GM18870 (cell line): ENCODE results near the gene MED23.
A peak's percentile ranks its signal among the peaks of the same experiment; 100 is the strongest.

Source experiments
- ATAC-seq: cut with Tn5 transposase; IDR thresholded peaks from one replicate; pipeline ENCODE4 v1.9.1; 2021; ENCODE audit warnings: moderate library complexity; ENCODE audit not compliant: unreplicated experiment

Gene MED23

DNA sequence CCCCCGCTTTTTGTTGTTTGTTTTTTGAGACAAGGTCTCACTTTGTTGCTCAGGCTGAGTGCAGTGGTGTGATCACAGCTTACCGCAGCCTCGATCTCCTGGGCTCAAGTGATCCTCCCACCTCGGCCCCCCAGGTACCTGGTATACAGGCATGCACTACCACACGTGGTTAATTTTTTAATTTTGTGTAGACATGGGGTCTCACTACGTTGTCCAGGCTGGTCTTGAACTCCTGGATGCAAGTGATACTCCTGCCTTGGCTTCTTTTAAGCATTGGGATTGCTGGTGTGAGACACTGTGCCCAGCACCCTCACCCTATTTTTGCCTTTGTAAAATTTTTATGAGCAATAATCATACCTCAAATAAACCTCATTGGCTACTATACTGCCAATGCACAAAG lies 14.5 kb upstream of the MED23 start:
- no peak for ATAC-seq

DNA sequence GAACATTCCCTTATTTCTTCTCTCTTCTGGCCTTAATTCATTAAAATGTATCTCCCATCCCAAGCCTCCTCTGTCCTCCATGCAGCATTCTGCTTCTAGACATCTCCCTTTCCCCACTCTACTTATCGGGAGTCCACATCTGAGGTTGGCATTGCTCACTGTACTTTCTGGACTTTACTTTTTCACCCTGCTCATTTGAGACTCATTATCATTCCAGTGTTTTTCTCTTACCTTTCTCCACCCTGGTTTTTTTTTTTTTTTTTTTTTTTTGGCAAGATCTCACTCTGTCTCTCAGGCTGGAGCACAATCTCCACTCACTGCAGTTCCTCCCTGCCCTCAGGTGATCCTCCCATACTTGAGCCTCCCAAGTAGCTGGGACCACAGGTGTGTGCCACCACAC lies 13.5 kb upstream of the MED23 start:
- no peak for ATAC-seq

DNA sequence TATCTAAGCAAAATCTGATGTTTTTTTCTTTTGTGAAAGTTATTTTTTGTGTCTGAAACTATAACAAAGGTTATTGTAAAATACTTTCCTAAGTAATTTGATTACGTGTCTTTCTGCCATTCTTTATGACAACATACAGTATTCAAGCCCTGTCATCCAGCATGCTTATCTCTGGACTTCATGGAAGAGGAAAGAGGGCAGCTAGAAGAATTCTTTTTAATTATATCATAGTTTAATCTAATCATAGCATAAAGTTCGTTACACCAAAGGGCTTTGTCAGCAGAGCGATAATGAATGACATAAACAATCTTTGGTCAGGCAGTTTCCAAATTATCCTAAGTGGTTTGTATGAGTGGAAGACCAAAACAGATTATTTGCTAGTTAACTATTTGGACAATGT lies 12.5 kb upstream of the MED23 start:
- ATAC-seq = no peak

DNA sequence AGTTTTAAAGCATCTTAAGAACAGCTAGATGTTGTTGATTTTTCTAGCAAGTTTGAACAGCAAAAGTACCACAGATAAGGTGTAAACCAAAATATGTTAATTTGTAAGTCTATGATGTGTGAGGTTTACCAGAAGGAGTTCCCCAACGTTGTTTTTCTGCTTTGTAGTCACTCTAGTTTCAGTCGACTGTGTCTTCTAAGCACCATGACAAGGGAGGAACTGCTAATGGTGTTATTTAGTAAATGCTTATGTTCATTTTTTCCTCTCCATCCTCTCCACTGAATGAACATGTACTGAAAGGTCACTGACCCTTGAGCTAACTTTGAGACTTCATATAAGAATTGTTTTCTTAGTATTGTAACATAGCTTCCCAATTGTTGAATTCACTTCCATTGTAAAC lies 12.1 kb upstream of the MED23 start:
- ATAC-seq = no peak

DNA sequence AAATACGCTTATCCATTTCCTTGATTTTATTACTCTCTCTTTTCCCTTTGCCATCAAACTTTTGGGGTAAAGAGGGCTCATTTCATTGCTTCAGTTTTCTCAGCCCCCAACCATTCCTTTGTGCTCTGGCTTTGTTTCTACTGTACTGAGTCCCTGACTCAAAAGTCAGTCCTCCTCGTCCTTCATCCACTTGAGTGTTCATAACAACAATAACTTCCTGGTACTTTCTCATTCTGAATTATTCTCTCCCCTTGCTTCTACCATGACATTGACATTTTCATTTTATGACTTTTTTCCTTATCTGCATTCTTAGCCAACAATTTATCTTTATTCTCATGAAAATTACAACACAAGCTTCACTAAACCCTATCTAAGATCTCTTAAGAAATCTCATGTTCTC lies 10.0 kb upstream of the MED23 start:
- ATAC-seq = no peak

DNA sequence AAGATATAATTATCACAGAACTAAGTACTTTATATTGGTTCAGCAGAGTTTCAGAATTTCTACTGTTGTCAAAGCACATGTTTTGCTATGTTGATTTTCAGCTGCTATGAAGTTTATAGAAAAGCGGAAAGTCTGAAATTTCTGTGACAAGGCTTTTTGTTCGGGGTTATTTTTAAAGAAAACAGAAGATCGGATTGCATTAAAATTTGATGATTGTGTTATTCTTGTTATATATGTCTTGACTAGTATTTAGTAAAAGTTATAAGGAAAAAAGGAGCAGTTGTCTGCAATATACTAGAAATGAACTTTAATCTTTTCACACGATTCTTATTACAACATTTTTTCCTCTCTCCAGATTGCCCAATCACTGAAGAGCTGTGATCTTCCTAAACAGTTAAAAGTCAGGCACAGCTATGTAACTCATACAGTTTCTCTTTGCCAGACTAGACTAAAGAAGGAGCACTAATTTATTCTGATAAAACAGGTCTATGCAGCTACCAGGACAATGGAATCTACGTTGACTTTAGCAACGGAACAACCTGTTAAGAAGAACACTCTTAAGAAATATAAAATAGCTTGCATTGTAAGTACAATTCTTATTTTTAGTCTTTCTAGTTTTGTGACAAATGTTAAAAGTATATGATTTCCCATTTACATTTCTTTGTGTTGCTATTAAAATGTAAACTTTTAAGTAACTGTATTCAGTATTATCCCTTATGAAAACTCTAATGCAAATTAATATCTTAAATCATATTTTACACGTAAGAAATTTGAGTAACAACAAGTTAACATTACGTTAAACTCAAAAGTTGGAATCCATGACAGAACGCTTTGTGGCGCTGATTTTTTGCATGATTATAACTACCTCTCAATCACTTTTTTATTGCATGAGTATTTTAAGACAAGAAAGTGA lies 9.1 kb upstream of the MED23 start, which contains the start of gene ENPP3:
ENPP3 (plus strand) TSS at position 423 of the 913 bp plus-strand sequence; CDS start at position 506, 83 bp downstream.
- no peak for ATAC-seq

DNA sequence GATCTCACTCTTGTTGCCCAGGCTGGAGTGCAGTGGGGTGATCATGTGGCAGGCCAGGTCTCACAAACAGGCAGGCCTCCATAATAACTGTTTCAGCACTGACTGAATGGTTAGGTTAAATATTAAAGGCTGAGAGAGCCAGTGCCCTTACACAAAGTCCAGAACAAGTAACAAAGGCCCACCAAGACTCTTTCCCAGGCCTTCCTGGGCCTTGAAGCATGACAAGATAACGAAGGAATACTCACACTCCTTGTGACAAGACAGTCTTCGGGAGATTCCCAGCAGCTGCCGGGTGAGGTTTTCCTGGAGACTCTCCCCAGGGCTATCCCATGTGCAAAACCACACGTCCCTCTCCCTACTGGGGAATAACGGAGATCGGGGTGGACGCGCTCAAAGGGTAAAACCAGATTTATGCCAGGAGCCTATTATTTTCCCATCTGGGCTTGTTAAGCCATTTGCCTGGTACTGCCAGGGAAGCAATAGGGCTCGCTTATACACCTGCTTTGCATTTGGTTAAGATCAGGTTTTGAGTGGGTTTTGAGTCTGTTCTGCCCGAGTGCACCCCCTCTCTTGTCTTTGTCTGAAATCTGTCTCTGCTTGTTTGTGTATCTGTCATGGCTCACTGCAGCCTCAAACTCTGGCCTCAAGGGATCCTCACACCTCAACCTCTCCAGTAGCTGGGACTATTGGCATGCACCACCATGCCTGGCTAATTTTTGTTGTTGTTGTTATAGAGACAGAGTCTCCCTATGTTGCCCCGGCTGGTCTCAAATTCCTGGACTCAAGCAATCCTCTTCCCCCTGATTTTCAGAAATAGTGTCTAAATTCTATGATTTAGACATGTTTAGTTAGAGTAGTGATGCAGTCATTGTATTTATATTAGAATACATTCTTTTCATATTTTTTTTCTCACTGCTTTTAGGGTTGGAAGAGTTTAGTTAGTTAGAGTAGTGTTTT lies 7.6 kb upstream of the MED23 start:
- peak; percentile 84 for ATAC-seq

DNA sequence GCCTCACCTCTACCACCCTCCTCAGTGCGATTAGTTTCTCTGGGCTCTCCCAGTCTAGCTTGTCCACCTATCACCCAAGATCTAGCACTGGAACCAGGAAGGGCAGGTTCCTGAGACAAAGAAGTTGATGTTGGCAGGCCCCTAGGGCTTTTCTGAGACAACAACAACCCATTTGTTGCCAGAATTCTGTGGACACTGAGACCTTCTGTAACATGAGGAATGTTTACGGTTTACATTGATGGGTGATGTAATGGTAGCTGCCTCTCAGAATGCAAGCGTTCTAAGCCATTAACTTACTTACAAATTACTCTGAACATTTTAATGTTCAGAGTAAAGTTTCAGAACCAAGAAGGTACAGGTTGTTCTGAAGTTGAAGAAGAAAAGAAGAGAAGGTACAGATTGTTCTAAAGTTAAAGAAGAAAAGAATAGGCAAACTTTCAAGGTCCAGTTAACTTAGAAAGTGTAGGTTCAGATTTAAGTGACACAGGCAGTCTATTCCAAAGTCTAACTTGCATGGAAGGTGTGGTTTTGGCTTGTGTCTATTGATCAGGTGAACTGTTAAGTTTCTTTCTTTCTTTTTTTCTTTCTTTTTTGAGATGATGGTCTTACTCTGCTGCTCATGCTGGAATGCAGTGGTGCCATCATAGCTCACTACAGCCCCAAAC lies 3.7 kb upstream of the MED23 start:
- ATAC-seq = no peak

DNA sequence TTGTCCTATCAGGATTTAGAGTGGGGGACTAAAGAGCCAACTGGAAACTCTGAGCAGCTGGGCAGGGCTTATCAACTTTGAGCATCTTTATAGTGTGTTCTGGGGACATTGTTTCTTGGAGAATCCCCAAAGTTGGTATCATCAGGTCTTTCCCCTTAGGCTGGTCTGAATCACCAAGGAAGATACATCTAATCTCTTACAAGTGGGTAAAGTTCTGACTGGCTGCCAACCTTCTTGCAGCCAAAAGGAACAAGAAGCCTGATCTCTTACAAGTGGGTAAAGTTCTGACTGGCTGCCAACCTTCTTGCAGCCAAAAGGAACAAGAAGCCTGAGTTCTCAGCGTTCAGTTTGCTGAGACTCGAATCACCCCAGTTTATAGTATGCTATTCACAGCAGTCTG lies 1.6 kb upstream of the MED23 start:
- ATAC-seq = no peak

DNA sequence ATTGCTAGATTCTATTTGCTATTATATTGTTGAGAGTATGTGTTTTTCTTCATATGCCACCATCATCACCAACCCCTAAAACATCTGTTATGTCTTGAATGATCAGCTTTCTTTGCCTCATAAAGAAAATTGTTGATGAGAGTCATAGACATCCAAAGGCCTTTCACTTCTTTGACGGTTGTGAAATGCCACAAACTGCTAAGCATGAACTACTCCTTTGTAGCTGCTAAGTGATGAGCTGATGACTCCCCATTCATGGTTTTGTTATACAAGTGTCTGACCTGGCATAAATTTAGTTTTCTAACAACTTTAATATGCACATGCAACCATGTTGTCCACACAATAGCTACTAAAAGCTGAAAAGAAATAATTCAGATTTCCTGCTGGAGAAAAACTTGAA lies 684 bp upstream of the MED23 start:
- no peak for ATAC-seq

DNA sequence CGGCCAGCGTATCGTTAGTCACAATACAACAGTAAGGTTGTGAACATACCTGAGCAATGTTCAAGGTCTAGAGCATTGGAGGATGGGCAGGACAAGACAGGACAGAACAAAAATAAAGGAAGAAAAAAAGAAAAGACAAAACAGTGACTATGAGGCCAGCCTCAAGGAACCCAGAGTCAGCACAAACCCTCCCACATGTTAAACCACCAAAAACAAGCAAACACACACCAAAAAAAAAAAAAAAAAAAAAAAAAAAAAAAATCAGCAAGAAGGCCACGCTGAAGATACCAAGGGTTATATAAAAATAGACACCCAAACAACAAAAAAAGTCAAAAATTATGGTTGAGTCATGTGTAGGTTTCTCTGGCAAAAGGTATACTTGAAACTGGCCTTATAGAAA lies 12.8 kb downstream of the MED23 start:
- ATAC-seq = no peak

DNA sequence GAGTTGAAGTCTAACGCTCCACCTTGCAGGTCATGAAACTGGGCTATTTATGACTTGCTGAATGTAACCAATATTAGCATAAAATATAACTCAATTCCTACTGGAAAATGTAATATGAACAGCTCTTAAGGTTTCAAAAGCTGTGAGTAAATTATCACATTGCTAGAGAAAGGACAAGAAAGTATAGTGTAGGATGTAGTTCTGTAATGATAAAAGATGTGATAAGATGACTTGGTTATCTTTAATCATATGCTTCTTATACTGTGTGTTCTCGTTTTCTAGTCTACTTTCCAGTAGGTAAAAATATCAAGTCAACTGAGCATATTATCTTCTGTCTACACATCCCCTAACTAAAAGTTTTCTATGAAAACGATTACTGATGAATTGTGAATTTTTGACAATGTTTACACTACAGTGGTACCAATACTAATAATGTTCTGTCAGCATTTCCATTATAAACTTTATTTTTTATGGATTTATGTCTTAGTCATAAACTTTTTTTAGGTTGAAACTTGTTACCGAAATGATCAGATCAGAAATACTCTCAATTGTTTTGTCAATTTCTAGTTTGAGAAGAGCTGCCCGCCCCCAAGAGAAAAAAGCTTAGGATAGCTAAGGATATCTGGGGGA lies 14.6 kb downstream of the MED23 start:
- no peak for ATAC-seq

DNA sequence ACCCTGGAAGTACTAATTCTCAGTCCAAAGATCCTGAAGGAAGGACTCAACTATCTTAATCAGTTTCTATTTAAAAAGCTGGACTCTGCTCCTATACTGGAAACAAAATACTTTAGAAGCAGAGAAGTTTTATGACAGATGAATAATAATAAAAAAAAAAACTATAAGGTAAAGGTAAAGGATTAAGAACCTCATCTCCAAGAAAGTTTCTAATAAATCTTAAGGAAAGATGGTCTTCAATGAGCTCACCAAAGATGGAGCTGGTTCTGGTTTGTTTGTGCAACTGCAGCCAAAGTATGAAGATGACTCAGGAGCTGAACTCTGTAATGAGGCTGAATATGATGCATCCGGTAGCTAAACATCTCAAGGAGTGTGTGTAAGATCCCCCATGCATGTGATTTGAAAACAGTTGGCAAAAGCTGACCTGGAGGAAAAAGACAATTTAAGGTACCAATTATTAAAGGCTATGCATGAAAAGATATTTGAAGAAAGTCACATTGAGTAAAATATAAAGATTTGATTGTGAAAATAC lies 25.2 kb downstream of the MED23 start:
- ATAC-seq = no peak

DNA sequence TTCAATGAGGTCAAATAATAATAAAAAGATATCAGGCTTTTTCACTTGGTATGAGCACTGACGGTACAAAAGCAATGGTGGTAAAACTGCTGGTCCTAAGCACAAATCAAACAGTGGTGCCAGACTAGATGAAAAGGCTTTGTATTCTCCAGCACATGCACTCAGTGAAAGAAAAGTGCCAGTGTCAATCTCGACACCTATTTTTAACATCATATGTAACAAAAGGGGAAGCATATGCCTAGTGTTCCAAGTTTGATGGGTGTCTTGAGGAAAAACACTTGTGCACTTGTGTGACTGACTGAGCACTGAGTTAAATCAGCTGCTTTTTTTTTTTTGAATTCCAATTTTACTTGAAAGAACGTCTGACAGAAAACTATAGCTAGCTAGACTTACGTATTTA lies 27.3 kb downstream of the MED23 start:
- no peak for ATAC-seq

DNA sequence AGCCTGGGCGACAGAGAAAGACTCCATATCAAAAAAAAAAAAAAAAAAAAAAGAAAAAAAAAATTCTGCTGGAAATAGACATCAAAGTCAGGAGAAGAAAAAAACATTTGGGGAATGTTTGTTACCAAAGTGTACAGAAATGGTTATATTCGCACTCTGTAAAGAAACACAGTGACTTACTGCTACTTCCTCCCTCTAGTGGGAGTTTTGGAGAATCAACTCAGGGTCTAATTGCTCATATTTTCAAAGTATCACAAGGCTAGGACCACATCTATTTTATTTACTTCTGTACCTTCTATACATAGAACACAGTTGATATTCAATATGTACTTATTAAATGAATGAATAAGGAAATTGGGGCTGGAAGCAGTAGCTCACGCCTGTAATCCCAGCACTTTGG lies 30.6 kb downstream of the MED23 start:
- ATAC-seq = no peak

DNA sequence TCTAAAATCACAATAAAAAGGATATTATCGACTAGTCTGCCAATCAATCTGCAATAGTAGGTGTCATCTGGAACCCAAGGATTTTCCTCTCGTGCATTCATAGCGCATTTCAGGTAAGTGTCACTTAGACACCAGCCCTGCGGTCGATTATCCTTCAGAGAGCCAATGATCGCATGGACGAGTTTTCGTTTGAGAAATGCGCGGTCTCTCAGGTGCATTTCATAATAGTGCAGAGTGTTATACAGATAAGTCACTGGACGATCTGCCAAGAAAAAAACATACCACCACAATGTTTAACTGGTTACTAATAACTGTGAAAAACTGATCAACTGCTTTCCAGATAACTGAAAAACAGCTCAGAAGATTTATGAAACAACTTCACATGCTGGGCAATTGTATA lies 34.0 kb downstream of the MED23 start:
- no peak for ATAC-seq

DNA sequence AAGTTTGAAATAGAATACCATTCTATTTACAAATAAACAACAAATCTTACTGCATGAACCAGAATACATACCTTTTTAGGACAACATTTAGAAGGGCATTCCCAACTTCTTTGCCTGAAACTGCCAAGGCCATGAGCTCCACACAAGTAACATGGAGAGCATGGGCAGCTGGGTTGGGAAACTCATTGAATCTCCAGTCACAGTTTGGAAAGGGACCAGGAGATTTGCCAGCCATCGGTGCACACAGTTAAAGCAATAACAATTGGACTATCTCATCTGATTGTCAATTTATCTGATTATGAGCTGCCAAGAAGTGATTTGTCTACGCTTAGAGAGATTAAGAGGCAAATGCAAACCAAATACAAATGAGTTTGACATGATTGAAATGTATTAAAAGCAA lies 35.1 kb downstream of the MED23 start:
- ATAC-seq = no peak

DNA sequence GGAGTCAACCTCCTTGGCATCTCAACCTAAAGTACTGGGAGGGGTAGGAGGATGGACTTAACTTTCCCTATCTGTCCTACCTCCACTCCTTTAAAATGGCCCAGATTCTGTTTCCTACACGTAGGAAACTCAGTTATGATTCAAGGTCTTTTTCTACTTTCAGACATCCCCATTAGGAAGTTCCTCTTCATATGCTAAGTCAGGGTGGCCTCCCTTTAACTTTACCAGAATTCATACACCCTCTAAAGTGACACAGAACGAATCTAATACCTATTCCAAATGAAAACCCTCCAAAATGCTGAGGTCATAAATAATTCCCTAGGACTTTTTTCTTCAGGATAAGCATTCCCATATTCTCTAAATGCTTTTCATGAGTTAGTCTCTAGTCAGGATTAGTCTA lies 39.4 kb downstream of the MED23 start:
- no peak for ATAC-seq

DNA sequence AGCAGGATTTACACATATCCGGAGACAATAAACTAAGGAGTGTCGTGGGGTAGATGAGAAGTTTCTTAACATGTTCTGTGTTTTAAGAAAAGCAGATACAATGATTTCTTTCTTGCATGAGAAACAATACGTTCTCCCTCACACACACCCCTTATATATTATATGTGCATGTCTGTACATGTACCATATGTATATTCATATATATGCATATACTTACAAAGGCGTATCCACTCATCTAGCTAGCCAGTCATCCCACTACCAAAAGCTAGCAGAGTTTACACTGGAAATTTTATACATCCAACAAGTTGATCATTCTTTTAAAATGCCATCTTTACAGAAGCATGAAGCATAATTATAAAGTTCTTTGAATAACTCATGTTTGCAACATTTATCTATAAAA lies 40.1 kb downstream of the MED23 start:
- ATAC-seq = no peak

DNA sequence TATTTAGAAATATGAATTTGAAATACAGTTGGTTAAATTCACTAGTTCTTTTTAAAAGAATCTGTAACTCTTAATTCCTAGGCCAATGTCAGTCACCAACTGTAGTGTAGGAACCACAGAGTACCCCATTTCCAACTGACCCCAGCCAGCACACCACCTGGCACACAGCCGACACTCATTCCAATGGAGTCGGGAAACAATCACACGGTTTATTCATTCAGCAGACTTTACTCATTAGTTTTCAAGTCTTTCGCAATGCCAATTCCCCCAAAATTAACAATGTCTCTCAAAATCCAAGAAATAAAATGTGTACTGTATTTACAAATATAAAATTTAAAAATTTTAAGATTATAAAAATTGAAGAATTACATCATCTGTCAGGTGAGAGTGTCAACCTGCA lies 41.5 kb downstream of the MED23 start:
- no peak for ATAC-seq

DNA sequence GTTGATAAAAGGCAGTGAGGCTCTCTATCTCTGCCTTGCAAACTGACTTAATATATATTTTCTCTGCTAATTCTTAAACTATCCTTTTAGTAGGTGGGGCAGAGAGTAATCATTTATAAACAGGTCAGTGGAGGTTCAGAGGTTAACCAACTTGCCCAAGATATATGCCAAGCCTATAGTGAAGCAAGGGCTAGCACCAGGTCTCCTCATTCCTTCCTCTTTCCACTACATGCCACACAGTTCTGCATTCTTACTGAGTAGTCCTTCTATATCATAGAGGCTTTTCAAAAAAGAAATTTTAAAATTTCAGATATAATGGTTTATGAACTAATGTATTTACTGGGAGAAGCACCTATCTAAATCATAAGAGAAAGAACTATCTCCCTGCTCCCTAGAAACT lies 46.5 kb downstream of the MED23 start:
- no peak for ATAC-seq
